ENCODE measurements around the gene SV2B.

GRCh38 chr15:91127236-91127955, 27.3 kb downstream of the SV2B start:
- TF ChIP-seq, protein P1, sequence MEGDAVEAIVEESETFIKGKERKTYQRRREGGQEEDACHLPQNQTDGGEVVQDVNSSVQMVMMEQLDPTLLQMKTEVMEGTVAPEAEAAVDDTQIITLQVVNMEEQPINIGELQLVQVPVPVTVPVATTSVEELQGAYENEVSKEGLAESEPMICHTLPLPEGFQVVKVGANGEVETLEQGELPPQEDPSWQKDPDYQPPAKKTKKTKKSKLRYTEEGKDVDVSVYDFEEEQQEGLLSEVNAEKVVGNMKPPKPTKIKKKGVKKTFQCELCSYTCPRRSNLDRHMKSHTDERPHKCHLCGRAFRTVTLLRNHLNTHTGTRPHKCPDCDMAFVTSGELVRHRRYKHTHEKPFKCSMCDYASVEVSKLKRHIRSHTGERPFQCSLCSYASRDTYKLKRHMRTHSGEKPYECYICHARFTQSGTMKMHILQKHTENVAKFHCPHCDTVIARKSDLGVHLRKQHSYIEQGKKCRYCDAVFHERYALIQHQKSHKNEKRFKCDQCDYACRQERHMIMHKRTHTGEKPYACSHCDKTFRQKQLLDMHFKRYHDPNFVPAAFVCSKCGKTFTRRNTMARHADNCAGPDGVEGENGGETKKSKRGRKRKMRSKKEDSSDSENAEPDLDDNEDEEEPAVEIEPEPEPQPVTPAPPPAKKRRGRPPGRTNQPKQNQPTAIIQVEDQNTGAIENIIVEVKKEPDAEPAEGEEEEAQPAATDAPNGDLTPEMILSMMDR (IDR thresholded peaks at IDR 0.05): no peak
- TF ChIP-seq ZFX (IDR thresholded peaks at IDR 0.05; ENCODE audit: borderline replicate concordance): no peak

All from 22Rv1 (cell line).